HG02642 (cell line): ENCODE measurements around the gene STRADA.
A peak's percentile ranks its signal among the peaks of the same experiment; 100 is the strongest.
"Not testable (repeated sequence)": the region's sequence is repeated elsewhere in the genome, so short reads cannot be mapped to it uniquely, and the experiment has no call there.

ENCODE experiments used
- ATAC-seq: cut with Tn5 transposase; IDR thresholded peaks from one replicate; pipeline ENCODE4 v1.9.1; 2021; ENCODE audit warnings: mild to moderate bottlenecking; ENCODE audit not compliant: unreplicated experiment, poor library complexity

STRADA gene

DNA sequence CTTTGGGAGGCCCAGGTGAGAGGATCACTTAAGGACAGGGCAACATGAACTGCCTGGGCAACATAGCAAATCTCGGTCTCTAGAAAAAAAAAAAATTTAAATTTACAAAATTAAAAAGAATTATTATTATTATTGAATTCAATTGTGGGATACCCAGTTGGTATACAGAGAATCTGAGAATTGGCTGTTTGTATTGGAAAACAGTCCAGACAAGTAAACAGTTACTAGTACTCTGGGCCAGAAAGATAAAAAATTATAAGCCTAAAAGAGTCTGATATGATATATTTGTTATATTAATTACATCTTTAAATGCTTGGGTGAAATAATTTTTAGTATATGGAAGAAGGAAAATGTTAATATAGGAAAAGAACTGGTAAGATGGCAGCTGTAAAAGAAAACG, 16.8 kb upstream of the STRADA start:
- ATAC-seq = no peak

DNA sequence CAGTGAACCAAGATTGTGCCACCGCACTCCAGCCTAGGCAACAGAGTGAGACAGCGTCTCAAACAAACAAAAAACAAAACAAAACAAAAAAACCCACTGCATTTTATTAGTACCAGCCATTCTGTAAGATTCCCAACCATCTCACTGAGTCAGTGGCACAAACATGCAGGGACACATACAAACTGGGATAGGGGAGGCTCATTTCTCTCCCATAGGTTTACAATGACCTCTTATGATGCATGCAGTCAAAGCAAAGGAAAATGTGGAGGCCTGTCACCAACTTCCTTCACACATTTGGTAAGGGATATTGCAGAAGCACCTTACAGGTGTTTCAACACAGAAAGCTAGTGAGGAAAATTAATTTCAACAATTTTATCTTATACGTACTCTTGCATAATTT, 12.4 kb upstream of the STRADA start:
- ATAC-seq = no peak

DNA sequence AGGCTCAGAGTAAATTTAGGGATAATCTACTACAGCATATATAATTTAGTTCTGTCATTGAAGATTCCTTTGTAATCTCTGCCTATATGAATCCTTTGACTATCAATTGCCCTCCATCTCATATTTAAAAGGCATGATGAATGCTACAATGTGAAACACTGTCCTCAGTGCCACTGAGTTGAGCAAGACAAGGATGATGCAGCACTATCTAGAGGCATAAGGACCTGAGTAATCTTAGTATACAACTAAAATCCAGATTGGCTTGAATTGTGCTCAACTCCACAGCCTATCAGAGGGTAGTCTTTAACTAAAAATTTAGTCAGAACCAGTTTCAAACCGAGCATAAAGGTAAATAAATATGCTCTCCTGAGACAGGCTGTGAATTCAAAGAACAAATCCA, 11.6 kb upstream of the STRADA start:
- ATAC-seq = no peak

DNA sequence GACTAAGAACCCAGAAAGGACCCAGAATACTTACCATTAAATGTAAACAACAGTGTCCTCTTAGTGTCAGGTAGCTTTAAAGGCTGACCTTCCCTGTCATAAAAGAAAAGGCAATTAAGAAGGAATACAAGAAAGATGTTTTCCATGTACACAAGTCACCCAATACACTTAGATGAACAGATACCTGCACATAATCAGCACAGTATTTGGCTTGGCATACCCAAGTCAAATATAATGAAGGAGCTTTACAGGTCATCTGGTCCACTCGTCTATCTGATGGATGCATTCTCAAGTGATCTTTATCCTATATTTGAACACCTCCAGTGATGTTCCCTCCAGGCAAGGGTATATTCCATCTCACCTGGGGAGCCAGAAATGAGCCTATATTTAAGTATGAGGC, 11.1 kb upstream of the STRADA start:
- no peak for ATAC-seq

DNA sequence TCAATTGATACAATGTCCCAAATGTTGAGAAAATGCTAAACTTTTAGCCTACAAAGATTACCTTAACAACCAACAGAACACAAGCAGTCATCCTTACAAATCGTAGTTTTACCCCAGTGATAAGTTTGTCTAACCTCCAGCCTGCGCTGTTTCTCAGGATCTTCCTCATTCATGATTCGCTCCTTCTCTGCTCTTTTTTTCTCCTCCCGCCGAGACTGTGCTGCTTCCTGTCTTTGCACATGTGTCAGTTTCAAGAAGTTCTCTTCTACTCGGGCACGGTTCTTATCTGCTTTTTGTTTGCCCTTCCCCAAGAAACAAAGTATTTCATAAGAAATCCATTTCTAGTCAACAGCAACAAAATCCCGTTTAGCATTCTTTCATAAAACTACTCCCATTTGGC, 10.2 kb upstream of the STRADA start:
- no peak for ATAC-seq

DNA sequence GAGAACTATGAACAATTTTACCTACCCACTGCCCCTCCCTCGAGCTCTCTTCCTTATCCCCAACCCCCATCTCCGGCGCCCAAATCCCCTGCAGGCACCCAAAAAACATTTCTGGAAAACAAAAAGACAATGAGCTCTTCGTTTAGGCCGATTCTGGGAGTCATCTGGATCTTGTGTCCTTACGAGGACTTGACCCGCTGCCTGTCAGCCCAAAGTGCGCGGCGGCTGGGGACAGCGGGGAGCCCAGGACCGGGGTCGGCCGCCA, 524 bp downstream of the STRADA start:
- peak; percentile 7 for ATAC-seq

GRCh38 chr17:63740464-63741142, 996 bp downstream of the STRADA start:
- no peak for ATAC-seq

DNA sequence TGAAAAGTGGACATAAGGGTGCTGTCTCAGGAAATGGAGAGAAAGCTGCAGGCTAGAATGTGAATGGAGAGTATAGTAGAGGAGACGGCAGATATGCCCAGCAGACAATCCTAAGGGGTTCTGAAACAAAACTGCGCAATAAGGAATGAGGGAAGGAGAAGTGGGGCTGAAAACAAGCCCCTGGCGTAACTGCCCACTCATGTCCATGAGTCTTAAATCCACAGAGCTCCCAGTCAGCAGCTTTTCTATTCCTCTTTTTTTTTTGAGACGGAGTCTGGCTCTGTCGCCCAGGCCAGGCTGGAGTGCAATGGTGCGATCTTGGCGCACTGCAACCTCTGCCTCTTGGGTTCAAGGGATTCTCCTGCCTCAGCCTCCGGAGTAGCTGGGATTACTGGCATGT, 5.9 kb downstream of the STRADA start:
- no peak for ATAC-seq

DNA sequence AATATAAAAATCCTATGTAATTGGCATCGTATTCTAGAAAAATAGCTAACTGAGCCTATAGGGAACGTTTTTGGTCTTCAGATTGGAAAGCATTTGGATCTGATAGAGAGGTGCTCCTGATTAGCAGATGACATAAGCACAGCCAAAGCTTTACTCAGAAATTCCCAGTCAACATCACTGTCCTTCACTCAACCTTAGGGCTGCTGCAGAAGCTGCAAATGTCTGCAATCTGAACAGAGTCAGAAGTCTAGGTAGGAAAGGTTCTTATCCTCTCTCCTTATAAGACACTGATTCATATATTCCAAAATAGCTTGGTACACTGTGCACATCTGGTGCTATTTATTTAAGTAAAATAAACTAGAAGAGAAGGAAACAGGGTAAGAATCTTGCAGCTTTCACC, 19.2 kb downstream of the STRADA start:
- no peak for ATAC-seq

- ATAC-seq = not testable (repeated sequence)
These were observed 21.4 kb downstream of the STRADA start for GRCh38 chr17:63720194-63720593.

DNA sequence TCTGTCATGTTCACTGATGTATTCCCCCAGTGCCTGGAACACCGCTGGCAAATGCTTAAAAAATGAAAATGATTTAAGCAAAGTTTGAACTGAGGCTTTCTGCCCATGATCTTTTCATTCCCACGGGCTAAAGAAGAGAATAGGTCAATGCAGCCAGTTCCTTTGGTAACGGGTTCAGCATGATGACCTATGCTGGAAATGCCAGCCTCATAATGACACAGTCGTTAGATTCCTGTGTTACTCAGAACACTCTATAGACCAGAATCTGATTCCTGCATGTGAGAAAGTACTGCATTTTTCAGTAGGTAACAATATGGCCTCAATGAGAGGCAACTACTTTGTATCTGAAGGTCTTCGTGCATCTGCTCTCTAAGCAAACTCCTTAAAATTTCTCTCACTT, 22.6 kb downstream of the STRADA start:
- no peak for ATAC-seq

GRCh38 chr17:63716426-63716825, 25.2 kb downstream of the STRADA start:
- no peak for ATAC-seq

GRCh38 chr17:63714550-63715277, 26.9 kb downstream of the STRADA start:
- no peak for ATAC-seq

- no peak for ATAC-seq
These were observed 32.5 kb downstream of the STRADA start for GRCh38 chr17:63709110-63709509.

- no peak for ATAC-seq
These were observed 34.4 kb downstream of the STRADA start for GRCh38 chr17:63707151-63707550.

GRCh38 chr17:63706336-63707082, 35.1 kb downstream of the STRADA start:
- no peak for ATAC-seq

GRCh38 chr17:63705657-63706056, 35.9 kb downstream of the STRADA start:
- ATAC-seq = no peak

DNA sequence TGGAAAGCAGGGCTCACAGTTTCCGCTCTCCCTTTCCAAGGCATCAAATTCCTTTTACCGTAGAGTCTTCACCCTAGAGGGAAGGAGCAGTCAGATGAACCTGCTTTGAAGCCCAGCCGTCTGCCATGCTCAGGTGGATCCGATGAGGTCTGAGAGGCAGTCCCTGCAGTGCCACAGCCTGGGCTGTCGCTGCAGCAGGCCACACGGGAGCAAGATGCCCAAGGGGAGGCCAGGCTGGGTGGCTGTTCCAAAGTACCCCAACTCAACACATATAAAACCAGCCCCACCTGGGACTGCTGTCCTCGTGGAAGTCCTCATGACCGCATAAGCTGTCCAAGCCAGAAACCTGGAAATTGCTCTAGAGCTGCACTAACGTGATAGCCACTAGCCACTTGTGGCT, 36.8 kb downstream of the STRADA start:
- no peak for ATAC-seq

DNA sequence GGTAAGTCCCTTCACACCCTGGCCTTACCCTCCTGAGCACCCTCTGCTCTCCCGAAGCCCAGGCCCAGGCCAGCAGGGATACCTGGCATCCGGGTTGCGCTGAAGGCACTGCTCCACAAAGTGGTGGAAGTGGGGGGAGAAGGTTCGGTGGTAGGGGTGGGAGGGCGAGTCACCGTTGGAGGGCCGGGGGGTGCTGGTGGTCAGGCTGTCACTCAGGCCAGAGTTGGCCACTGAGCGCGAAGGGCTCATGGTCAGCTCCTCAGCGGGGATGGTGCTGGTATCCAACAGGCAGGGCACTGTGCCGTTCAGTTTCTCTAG, 37.4 kb downstream of the STRADA start:
- ATAC-seq = no peak

DNA sequence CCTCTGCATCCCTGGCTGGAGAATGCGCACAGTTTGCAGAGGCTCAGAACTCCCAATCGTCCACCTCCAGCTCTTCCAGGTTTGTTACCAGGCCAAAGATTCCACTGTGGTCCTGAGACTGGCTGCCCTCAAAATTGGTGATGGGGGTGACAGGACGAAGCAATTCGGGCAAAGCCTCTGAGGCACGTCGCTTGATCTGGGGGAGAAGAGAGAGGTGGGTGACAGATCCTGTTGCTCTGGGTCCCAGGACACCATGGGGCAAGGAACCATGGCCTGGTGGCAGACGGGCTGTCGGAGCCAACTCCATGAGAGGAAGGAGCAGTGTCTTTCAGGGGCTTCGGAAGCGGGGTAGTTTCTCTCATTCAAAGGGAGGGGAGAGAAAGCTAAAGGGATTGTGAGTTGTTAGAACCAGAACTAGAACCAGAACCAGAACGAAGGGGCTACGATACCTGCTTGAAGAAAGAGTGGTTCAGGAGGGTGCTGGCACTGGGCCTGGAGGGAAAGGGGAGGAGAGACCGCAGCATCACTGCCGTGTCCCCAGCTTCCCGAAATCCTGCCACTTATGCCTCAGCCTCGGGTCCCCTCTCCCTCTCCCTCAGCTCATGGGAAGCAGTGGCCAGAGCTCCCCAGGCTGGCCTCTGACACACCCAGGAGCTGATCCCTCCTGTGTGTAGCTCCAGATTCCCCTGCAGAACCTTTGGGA, 37.9 kb downstream of the STRADA start:
- no peak for ATAC-seq

- no peak for ATAC-seq
These were observed 38.6 kb downstream of the STRADA start for GRCh38 chr17:63703029-63703428.
